ENCODE data around the gene SERPIND1.

GRCh38 chr22:20741008-20741633, 32.8 kb upstream of the SERPIND1 start:
- no peak for TF ChIP-seq CTCF (IDR thresholded peaks at IDR 0.05)
- TF ChIP-seq POLR2A (IDR thresholded peaks at IDR 0.05; ENCODE audit: low read depth), result no peak
- TF ChIP-seq EP300 (IDR thresholded peaks at IDR 0.05), result no peak
- TF ChIP-seq POLR2AphosphoS5 (IDR thresholded peaks at IDR 0.05), result no peak

Measured in esophagus muscularis mucosa (tissue), 4 donors.